GM12801 (cell line): ENCODE data around the gene FEM1B.

Experiments
- TF ChIP-seq, protein P1 (sequence below): IDR thresholded peaks from one replicate; pipeline ENCODE4 v1.5.1; 2011; ENCODE audit warnings: control low read depth; ENCODE audit not compliant: insufficient read length; ENCODE audit errors: extremely low read depth

Gene FEM1B

GRCh38 chr15:68249058-68249713, 28.4 kb upstream of the FEM1B start:
- TF ChIP-seq, protein P1, sequence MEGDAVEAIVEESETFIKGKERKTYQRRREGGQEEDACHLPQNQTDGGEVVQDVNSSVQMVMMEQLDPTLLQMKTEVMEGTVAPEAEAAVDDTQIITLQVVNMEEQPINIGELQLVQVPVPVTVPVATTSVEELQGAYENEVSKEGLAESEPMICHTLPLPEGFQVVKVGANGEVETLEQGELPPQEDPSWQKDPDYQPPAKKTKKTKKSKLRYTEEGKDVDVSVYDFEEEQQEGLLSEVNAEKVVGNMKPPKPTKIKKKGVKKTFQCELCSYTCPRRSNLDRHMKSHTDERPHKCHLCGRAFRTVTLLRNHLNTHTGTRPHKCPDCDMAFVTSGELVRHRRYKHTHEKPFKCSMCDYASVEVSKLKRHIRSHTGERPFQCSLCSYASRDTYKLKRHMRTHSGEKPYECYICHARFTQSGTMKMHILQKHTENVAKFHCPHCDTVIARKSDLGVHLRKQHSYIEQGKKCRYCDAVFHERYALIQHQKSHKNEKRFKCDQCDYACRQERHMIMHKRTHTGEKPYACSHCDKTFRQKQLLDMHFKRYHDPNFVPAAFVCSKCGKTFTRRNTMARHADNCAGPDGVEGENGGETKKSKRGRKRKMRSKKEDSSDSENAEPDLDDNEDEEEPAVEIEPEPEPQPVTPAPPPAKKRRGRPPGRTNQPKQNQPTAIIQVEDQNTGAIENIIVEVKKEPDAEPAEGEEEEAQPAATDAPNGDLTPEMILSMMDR, result no peak

GRCh38 chr15:68252925-68253534, 24.5 kb upstream of the FEM1B start:
- TF ChIP-seq, protein P1, result no peak

DNA sequence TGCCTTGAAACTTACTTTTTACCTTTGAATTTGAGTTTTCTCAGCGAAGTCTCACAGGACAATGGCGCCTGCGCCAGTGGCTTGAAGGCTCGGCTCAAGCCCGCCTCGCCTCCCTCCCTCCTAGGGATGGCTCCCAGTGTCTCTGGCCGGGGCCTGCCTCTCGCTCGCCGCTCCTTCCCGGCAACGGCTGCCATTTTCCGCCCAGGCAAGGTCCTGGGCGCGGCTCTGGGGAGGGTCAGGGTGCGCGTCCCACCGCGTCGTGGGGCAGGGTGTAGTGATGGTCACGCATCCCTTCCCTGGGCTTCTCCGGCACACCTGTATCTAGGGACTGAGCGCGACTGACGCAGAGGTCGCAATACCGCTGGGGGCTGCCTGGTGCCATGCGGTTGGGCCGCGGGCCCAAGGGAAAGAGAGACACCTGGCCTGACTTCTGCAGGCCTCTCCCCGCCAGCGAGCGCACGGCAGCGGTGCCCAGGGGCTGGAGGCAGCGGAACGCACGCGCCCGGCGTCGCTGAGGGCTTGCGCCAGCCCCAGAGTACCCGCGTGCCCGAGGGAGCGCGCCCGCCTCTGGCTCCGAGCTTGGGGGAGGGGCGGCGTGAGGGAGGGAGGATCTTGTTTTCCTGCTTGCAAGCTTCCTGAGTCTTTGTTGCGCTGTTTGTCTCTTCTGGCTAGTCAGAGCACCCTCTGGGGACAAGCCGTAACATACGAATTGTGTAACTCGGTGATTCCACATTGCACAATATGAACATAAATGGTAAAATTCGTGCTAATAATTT, 20.7 kb upstream of the FEM1B start:
- TF ChIP-seq, protein P1, result no peak

DNA sequence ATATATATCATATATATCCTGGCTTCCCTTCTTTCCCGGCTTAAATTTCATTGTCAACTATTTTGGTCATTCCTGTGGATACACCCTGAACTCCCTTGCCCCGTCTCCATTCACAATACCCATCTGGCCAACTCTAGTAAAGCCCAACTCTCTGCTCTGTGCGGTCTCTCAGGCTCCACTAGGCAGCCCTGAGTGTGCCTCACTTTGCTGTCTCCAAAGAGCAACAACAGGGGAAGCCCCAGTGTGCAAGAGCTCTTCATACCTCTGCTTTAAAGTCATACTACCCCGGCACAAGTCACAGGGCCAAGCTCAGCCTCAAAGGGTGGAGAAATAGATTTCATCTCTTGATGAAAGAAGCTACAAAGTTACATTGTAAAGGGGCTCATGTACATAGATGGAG, 18.9 kb upstream of the FEM1B start:
- TF ChIP-seq, protein P1, result no peak

DNA sequence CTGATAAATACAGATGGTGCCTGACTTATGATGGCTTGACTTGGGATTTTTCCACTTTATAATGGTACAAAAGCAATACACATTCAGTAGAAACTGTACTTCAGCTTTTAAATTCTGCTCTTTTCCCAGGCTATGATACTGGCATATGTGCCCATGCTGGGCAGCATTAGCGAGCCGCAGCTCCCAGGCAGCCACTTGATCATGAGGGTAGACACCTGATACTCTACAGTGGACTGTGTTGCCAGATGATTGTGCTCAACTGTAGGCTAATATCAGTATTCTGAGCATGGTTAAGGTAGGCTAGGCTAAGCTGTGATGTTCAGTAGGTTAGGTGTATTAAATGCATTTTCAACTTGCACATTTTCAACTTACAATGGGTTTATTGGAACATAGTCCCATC, 17.7 kb upstream of the FEM1B start:
- TF ChIP-seq, protein P1, result no peak

GRCh38 chr15:68261241-68261640, 16.3 kb upstream of the FEM1B start:
- TF ChIP-seq, protein P1, result no peak

DNA sequence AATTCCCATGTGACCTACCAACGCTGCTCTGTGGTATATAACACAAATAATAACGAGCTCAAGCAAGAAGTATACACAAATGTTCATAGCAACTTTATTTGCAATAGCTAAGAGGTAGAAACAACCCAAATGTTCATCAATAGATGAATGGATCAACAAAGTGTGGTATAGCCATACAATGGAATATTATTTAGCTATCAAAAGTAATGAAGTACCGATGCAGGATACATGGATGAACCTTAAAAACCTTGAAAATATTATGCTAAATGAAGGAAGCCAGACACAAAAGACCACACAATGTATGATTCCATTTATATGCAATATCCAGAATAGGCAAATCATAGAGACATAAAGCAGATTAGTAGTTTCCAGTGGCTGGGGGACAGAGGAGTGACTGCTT, 15.6 kb upstream of the FEM1B start:
- TF ChIP-seq, protein P1, result no peak
